SK-N-SH treated with all-trans-retinoic acid at 6 μM for 48 hours (cell line): Measurements from ENCODE around the gene CXXC5.

Source experiments
- ARNTL ChIP-seq: fragments of 450-650 bp; formaldehyde crosslinking; IDR thresholded peaks from 2 replicates; pipeline ENCODE4 v1.5.0; 2020; ENCODE audit warnings: low read depth, mild to moderate bottlenecking, moderate library complexity, borderline replicate concordance
- BACH2 ChIP-seq: fragments of 250-450 bp; sonication (Bioruptor Pico); IDR thresholded peaks from 2 replicates; pipeline ENCODE4 v1.9.0; 2021; ENCODE audit warnings: mild to moderate bottlenecking, borderline replicate concordance
- SNAI2 ChIP-seq: fragments of 250-450 bp; sonication (Bioruptor Pico); IDR thresholded peaks from 2 replicates; pipeline ENCODE4 v1.5.0; 2020; ENCODE audit warnings: mild to moderate bottlenecking, moderate library complexity
- TCF4 ChIP-seq: fragments of 250-450 bp; sonication (Bioruptor Pico); IDR thresholded peaks from 2 replicates; pipeline ENCODE4 v1.8.0; 2021; ENCODE audit warnings: mild to moderate bottlenecking, moderate library complexity, borderline replicate concordance
- ZFP3 ChIP-seq: fragments of 250-450 bp; sonication (Bioruptor Pico); IDR thresholded peaks from 2 replicates; pipeline ENCODE4 v1.5.0; 2020; ENCODE audit warnings: mild to moderate bottlenecking, moderate library complexity
- ZFP30 ChIP-seq: fragments of 450-650 bp; formaldehyde crosslinking; IDR thresholded peaks from 2 replicates; pipeline ENCODE4 v1.5.0; 2022; ENCODE audit warnings: mild to moderate bottlenecking, moderate library complexity
- ZNF70 ChIP-seq: fragments of 450-650 bp; formaldehyde crosslinking; IDR thresholded peaks from 2 replicates; pipeline ENCODE4 v1.5.0; 2020; ENCODE audit warnings: mild to moderate bottlenecking, moderate library complexity
- TF ChIP-seq, protein P1 (sequence below): fragments of 250-450 bp; sonication (Bioruptor Pico); IDR thresholded peaks from 2 replicates; pipeline ENCODE4 v1.5.0; 2020; ENCODE audit warnings: mild to moderate bottlenecking, moderate library complexity
- TF ChIP-seq, protein P2 (sequence below): fragments of 250-450 bp; sonication (Bioruptor Pico); IDR thresholded peaks from 2 replicates; pipeline ENCODE4 v1.8.0; 2020; ENCODE audit warnings: mild to moderate bottlenecking, moderate library complexity, borderline replicate concordance
- TF ChIP-seq, protein P3 (sequence below): fragments of 250-450 bp; sonication (Bioruptor Pico); IDR thresholded peaks from 2 replicates; pipeline ENCODE4 v1.8.0; 2021; ENCODE audit warnings: low read depth, mild to moderate bottlenecking, moderate library complexity, borderline replicate concordance
- TF ChIP-seq, protein P4 (sequence below): fragments of 250-450 bp; sonication (Bioruptor Pico); IDR thresholded peaks from 2 replicates; pipeline ENCODE4 v1.5.1; 2020; ENCODE audit warnings: low read depth, mild to moderate bottlenecking, moderate library complexity

DNA sequence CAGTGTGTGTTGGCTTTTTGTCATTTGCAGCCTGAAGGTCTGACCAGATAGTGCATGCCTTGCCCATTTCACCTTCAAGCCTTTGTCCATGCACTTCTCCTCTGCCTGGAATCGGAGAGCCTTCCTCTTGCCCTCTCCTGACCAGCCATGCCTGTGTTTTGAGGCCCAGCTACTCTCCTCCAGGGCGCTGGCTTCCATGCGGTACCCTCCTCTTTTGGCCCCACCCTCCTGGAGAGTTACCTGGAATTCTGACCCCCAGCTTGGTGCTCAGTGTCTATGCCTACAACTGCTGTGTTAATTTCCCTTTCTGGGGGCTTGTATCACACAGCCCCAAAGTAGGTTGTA, 52.5 kb downstream of the CXXC5 start:
- TF ChIP-seq ZFP30 (CRISPR knock-in tag) (no peak), ZNF70 (CRISPR knock-in tag) (no peak), SNAI2 (CRISPR knock-in tag) (no peak), BACH2 (CRISPR knock-in tag) (no peak), TCF4 (CRISPR knock-in tag) (no peak), ARNTL (CRISPR knock-in tag) (no peak), ZFP3 (CRISPR knock-in tag) (no peak)
- TF ChIP-seq, protein P1, sequence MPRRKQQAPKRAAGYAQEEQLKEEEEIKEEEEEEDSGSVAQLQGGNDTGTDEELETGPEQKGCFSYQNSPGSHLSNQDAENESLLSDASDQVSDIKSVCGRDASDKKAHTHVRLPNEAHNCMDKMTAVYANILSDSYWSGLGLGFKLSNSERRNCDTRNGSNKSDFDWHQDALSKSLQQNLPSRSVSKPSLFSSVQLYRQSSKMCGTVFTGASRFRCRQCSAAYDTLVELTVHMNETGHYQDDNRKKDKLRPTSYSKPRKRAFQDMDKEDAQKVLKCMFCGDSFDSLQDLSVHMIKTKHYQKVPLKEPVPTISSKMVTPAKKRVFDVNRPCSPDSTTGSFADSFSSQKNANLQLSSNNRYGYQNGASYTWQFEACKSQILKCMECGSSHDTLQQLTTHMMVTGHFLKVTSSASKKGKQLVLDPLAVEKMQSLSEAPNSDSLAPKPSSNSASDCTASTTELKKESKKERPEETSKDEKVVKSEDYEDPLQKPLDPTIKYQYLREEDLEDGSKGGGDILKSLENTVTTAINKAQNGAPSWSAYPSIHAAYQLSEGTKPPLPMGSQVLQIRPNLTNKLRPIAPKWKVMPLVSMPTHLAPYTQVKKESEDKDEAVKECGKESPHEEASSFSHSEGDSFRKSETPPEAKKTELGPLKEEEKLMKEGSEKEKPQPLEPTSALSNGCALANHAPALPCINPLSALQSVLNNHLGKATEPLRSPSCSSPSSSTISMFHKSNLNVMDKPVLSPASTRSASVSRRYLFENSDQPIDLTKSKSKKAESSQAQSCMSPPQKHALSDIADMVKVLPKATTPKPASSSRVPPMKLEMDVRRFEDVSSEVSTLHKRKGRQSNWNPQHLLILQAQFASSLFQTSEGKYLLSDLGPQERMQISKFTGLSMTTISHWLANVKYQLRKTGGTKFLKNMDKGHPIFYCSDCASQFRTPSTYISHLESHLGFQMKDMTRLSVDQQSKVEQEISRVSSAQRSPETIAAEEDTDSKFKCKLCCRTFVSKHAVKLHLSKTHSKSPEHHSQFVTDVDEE (CRISPR knock-in tag), result no peak
- TF ChIP-seq, protein P2, sequence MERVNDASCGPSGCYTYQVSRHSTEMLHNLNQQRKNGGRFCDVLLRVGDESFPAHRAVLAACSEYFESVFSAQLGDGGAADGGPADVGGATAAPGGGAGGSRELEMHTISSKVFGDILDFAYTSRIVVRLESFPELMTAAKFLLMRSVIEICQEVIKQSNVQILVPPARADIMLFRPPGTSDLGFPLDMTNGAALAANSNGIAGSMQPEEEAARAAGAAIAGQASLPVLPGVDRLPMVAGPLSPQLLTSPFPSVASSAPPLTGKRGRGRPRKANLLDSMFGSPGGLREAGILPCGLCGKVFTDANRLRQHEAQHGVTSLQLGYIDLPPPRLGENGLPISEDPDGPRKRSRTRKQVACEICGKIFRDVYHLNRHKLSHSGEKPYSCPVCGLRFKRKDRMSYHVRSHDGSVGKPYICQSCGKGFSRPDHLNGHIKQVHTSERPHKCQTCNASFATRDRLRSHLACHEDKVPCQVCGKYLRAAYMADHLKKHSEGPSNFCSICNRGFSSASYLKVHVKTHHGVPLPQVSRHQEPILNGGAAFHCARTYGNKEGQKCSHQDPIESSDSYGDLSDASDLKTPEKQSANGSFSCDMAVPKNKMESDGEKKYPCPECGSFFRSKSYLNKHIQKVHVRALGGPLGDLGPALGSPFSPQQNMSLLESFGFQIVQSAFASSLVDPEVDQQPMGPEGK (CRISPR knock-in tag), result no peak
- TF ChIP-seq, protein P3, sequence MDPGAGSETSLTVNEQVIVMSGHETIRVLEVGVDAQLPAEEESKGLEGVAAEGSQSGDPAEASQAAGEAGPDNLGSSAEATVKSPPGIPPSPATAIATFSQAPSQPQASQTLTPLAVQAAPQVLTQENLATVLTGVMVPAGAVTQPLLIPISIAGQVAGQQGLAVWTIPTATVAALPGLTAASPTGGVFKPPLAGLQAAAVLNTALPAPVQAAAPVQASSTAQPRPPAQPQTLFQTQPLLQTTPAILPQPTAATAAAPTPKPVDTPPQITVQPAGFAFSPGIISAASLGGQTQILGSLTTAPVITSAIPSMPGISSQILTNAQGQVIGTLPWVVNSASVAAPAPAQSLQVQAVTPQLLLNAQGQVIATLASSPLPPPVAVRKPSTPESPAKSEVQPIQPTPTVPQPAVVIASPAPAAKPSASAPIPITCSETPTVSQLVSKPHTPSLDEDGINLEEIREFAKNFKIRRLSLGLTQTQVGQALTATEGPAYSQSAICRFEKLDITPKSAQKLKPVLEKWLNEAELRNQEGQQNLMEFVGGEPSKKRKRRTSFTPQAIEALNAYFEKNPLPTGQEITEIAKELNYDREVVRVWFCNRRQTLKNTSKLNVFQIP, result no peak
- TF ChIP-seq, protein P4, sequence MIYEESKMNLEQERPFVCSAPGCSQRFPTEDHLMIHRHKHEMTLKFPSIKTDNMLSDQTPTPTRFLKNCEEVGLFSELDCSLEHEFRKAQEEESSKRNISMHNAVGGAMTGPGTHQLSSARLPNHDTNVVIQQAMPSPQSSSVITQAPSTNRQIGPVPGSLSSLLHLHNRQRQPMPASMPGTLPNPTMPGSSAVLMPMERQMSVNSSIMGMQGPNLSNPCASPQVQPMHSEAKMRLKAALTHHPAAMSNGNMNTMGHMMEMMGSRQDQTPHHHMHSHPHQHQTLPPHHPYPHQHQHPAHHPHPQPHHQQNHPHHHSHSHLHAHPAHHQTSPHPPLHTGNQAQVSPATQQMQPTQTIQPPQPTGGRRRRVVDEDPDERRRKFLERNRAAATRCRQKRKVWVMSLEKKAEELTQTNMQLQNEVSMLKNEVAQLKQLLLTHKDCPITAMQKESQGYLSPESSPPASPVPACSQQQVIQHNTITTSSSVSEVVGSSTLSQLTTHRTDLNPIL (CRISPR knock-in tag), result no peak
